ENCODE results near the gene OR6C70. TPM values are rescaled to one million over a fixed set of nuclear protein-coding genes. Genes with fewer than 3 reads are reported as not detected.
"Not testable (repeated sequence)": the region's sequence is repeated elsewhere in the genome, so short reads cannot be mapped to it uniquely, and the experiment has no call there.

The OR6C70 gene
- total RNA-seq: not detected in 2 replicates

DNA sequence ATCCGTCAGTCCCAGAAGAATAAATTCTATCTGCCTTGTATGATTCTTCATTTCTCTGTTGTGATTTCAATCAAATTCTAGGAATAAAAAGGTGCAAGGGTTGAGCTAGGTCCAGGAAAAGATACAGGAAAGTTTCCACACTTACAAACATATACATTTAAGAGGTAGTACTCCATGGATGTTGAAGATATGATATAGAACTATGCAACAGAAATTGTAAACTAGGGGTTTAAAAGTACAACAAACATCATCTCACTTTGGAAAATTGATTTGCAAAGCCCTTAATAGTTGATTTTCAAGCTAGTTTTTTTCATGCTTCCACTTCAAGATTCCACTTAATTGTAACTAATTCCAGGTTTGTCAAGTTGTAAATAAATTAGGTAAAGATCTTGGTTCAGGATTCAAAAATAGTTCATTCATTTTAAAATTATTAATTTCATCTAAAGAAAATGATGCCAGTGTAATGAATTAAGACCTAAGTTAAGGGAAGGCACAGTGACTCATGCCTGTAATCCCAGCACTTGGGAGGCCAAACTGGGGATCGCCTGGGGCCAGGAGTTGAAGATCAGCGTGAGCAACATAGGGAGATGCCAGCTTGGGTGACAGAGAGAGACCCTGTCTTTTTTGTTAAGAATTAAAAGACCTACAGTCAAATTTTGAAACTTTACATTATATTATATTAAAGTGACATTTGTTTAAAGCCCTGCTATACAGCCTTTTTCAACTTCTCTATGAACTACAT, at the start of gene OR6C70:
TSS of gene OR6C70 (minus strand) at position 51 of the 742 bp plus-strand sequence. CDS start at position 51, 0 bp downstream.
- intact Hi-C loops (cut with micrococcal nuclease): no loop called here

- intact Hi-C loops (cut with micrococcal nuclease): no loop called here
Measured at GRCh38 chr12:55516391-55516790, 46.5 kb upstream of the OR6C70 start.

- intact Hi-C loops (cut with micrococcal nuclease): no loop called here
Measured at GRCh38 chr12:55515696-55516095, 45.8 kb upstream of the OR6C70 start.

DNA sequence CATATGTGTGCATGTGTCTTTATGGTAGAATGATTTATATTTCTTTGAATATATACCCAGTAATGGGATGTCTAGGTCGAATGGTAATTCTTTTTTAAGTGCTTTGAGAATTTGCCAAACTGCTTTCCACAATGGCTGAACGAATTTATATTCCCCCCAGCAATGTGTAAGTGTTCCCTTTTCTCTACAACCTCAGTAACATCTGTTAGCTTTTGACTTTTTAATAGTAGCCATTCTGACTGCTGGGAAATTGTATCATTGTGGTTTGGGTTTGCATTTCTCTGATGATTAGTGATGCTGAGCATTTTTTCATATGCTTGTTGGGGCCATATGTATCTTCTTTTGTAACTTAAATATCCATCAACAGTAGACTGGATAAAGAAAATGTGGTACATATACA, 31.7 kb upstream of the OR6C70 start:
- intact Hi-C loops (cut with micrococcal nuclease): no loop called here

GRCh38 chr12:55499810-55500252, 29.9 kb upstream of the OR6C70 start:
- intact Hi-C loops (cut with micrococcal nuclease): no loop called here

GRCh38 chr12:55499231-55499630, 29.3 kb upstream of the OR6C70 start:
- intact Hi-C loops (cut with micrococcal nuclease): no loop called here

GRCh38 chr12:55495490-55495889, 25.6 kb upstream of the OR6C70 start:
- intact Hi-C loops (cut with micrococcal nuclease): no loop called here

DNA sequence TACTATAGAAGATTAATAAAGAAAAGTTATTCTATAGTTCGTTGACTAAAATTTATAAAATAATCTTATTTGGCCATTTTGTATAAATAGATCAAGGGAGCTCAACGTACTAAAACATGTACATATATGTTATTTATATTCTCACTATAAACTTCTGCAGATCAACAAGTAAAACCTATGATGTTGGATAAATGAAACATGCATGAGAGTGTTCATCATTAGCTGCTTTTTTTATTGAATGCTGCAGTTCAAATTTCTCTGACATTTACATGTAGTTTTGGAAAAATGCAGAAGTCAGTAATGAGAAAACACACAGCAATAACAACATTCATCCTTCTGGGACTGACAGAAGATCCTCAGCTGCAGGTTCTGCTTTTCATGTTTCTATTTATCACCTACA, 22.1 kb upstream of the OR6C70 start, which contains the start of gene OR6C68:
TSS of gene OR6C68 (plus strand) at position 301 of the 400 bp plus-strand sequence. CDS start at position 301, 0 bp downstream.
- intact Hi-C loops (cut with micrococcal nuclease): no loop called here

GRCh38 chr12:55484284-55484683, 14.3 kb upstream of the OR6C70 start:
- intact Hi-C loops (cut with micrococcal nuclease): not testable (repeated sequence)

GRCh38 chr12:55479136-55479535, 9.2 kb upstream of the OR6C70 start:
- intact Hi-C loops (cut with micrococcal nuclease): not testable (repeated sequence)

DNA sequence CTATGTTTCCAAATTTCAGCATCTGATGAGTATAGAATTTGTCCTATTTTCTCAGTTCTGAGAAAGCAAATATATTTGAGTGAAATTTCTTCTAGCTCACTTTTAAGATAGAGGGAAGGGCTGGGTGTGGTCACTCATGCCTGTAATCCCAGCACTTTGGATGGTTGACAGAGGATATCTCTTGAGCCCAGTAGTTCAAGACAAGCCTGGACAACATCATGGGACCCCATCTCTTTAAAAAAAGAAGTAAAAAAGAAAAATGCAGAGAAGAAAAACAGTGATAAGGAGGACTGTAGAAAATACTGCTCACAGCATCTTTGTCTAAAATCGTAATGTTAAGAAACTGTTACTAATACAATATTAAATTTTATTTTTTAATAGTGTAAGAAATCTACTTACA, 2.3 kb upstream of the OR6C70 start:
- intact Hi-C loops (cut with micrococcal nuclease): no loop called here

GRCh38 chr12:55469291-55469690, 647 bp downstream of the OR6C70 start:
- intact Hi-C loops (cut with micrococcal nuclease): no loop called here

GRCh38 chr12:55467836-55468235, 2.1 kb downstream of the OR6C70 start:
- intact Hi-C loops (cut with micrococcal nuclease): no loop called here

DNA sequence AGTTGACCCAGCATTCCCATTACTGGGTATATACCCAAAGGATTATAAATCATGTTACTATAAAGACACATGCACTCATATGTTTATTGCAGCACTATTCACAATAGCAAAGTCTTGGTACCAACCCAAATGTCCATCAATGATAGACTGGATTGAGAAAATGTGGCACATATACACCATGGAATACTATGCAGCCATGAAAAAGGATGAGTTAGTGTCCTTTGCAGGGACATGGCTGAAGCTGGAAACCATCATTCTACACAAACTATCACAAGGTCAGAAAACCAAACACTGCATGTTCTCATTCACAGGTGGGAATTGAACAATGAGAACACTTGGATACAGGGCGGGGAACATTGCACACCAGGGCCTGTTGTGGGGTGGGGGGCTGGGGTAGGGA, 5.0 kb downstream of the OR6C70 start:
- intact Hi-C loops (cut with micrococcal nuclease): not testable (repeated sequence)

DNA sequence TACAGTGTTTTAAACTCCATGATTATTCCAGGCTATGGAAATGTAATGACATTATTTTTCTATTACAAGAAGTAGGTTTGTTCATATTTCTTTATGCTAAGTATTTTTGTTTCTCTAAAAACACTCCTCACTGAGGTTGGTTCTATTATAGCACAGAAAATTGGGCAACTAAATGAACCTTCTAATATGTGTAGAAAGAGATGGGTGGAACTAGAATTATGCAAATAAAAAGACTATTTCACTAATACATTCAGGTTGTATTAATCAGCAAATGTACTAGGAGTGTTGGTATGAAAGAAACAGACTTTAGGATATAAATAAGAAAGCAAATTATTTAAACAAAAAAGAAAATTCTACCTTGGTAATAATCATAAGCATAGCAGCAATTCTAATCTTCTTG, 21.1 kb downstream of the OR6C70 start:
- intact Hi-C loops (cut with micrococcal nuclease): no loop called here

- intact Hi-C loops (cut with micrococcal nuclease): no loop called here
Measured at GRCh38 chr12:55446326-55446725, 23.6 kb downstream of the OR6C70 start.

- intact Hi-C loops (cut with micrococcal nuclease): no loop called here
Measured at GRCh38 chr12:55445357-55445756, 24.6 kb downstream of the OR6C70 start.

GRCh38 chr12:55443776-55444175, 26.2 kb downstream of the OR6C70 start, which contains the start of gene OR6C2:
OR6C2 (plus strand) TSS chr12:55444076; CDS start chr12:55452214, 8,138 bp downstream.
- intact Hi-C loops (cut with micrococcal nuclease): no loop called here

- intact Hi-C loops (cut with micrococcal nuclease): not testable (repeated sequence)
Measured at GRCh38 chr12:55441233-55441632, 28.7 kb downstream of the OR6C70 start.

GRCh38 chr12:55428331-55429243, 41.4 kb downstream of the OR6C70 start:
- intact Hi-C loops (cut with micrococcal nuclease): no loop called here

DNA sequence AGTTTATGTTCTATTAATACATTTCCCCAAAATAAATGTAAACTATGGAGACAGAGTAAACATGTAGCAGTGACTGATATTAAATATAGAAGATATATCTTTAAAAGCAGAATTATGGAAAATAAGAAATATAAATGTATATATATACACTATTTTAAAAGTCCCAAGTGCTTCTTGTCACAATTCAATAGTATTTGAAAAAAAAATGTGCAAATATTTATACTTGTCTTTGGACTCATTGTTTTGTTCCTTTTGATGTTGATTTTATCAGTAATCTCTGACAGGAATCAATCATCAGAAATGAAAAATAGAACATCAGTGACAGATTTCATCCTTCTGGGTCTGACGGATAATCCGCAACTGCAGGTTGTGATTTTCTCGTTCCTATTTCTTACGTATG, 44.0 kb downstream of the OR6C70 start, which contains the start of gene OR6C76:
TSS of gene OR6C76 (plus strand) at position 301 of the 400 bp plus-strand sequence. CDS start at position 301, 0 bp downstream.
- intact Hi-C loops (cut with micrococcal nuclease): no loop called here
